CD4-positive, alpha-beta T cell treated with Interleukin-10 for 1 hour (primary cell): ENCODE data around the gene NANOS3.
A peak's percentile ranks its signal among the peaks of the same experiment; 100 is the strongest.

Source experiments
- DNase-seq: peaks from one replicate; pipeline ENCODE4 v3.0.0-alpha.2; 2020

Gene NANOS3

GRCh38 chr19:13864667-13865570 lies 12.0 kb upstream of the NANOS3 start:
- DNase-seq, result no peak

- DNase-seq, result no peak
These were observed 11.1 kb upstream of the NANOS3 start for GRCh38 chr19:13865571-13866462.

- DNase-seq, result no peak
These were observed 10.4 kb upstream of the NANOS3 start for GRCh38 chr19:13866463-13867046.

GRCh38 chr19:13868663-13869062 lies 8.3 kb upstream of the NANOS3 start:
- DNase-seq, result no peak

- DNase-seq, result no peak
These were observed 7.7 kb upstream of the NANOS3 start for GRCh38 chr19:13869281-13869680.

- DNase-seq, result no peak
These were observed 6.1 kb upstream of the NANOS3 start for GRCh38 chr19:13870873-13871272.

GRCh38 chr19:13872339-13872694 lies 4.6 kb upstream of the NANOS3 start:
- DNase-seq, result no peak

- peak; percentile 31 for DNase-seq
These were observed 4.1 kb upstream of the NANOS3 start for GRCh38 chr19:13872695-13873389.

GRCh38 chr19:13873834-13874515 lies 3.0 kb upstream of the NANOS3 start:
- DNase-seq, result no peak

GRCh38 chr19:13875824-13876223 lies 1.1 kb upstream of the NANOS3 start:
- DNase-seq, result no peak

- DNase-seq, result no peak
These were observed 369 bp downstream of the NANOS3 start for GRCh38 chr19:13877303-13877702.

GRCh38 chr19:13880059-13881043 lies 3.4 kb downstream of the NANOS3 start:
- DNase-seq, result peak; percentile 98

GRCh38 chr19:13881251-13881691 lies 4.3 kb downstream of the NANOS3 start:
- DNase-seq, result peak; percentile 43

GRCh38 chr19:13881692-13882418 lies 4.9 kb downstream of the NANOS3 start:
- DNase-seq, result peak; percentile 55

GRCh38 chr19:13882419-13882795 lies 5.5 kb downstream of the NANOS3 start:
- no peak for DNase-seq

- DNase-seq, result no peak
These were observed 5.9 kb downstream of the NANOS3 start for GRCh38 chr19:13882836-13883235.

- no peak for DNase-seq
These were observed 6.7 kb downstream of the NANOS3 start for GRCh38 chr19:13883516-13884064.

- no peak for DNase-seq
These were observed 8.0 kb downstream of the NANOS3 start for GRCh38 chr19:13884726-13885591.
